Endothelial cell of umbilical vein (primary cell): ENCODE results near the gene GDF2. TPM values are rescaled to one million over a fixed set of nuclear protein-coding genes. Genes with fewer than 3 reads are reported as not detected.

ENCODE experiments used
- BruUV-seq: library from RNA; stranded (reverse); fragments of 400-500 nt; replicated peaks from 2 replicates; lab custom pipeline; 2021; lab: Mats Ljungman, UMichigan
- CTCF ChIA-PET: fragments of 300-600, 350-600 bp; sonication (Branson Sonifier 250); formaldehyde crosslinking; loops from one replicate; lab custom pipeline; 2021; ENCODE audit warnings: antibody characterized with exemption, inconsistent platforms; lab: Charles Lee
- POLR2A ChIA-PET: fragments of 300-600, 350-600 bp; sonication (Branson Sonifier 250); formaldehyde crosslinking; loops from one replicate; lab custom pipeline; 2021; ENCODE audit warnings: antibody characterized with exemption, inconsistent platforms; lab: Charles Lee
- DNase-seq: peaks from one replicate; pipeline ENCODE4 v3.0.0-alpha.2; 2011; ENCODE audit warnings: low read depth, low spot score
- FAIRE-seq: peaks from 2 replicates; lab custom pipeline; 2011; peaks lifted over from hg19 to GRCh38; lab: Jason Lieb, UNC
- H2AFZ ChIP-seq: 2 replicates; pipeline ENCODE4 v1.6.0; 2012; ENCODE audit warnings: low read depth, low read length, control low read depth, inconsistent platforms
- H3K27ac ChIP-seq: 2 replicates; pipeline ENCODE4 v1.5.1; 2011; ENCODE audit warnings: low read depth, mild to moderate bottlenecking, control low read depth, low read length, moderate library complexity; ENCODE audit not compliant: insufficient read depth
- H3K27me3 ChIP-seq, 2 experiments: 2 replicates each; pipeline versions ENCODE4 v1.6.0 to v1.6.1; 2011; ENCODE audit warnings: low read length in 2 of 2, mixed read lengths in 1 of 2; ENCODE audit not compliant: control insufficient read depth in 2 of 2, insufficient read depth in 2 of 2
- H3K36me3 ChIP-seq, 2 experiments: 2 replicates in 1 of 2; 3 replicates in 1 of 2; pipeline ENCODE4 v1.5.1; 2011; ENCODE audit warnings: low read length in 2 of 2, mild to moderate bottlenecking in 1 of 2, moderate library complexity in 1 of 2; ENCODE audit not compliant: control insufficient read depth in 2 of 2, insufficient read depth in 2 of 2; ENCODE audit errors: extremely low read depth in 1 of 2
- H3K4me1 ChIP-seq: 3 replicates; pipeline ENCODE4 v1.5.1; 2011; ENCODE audit warnings: mild to moderate bottlenecking, low read length; ENCODE audit not compliant: control insufficient read depth, insufficient read depth; ENCODE audit errors: extremely low read depth
- H3K4me2 ChIP-seq: 2 replicates; pipeline ENCODE4 v1.6.1; 2011; ENCODE audit warnings: low read length, control low read depth, mixed read lengths; ENCODE audit not compliant: insufficient read depth
- H3K4me3 ChIP-seq, 3 experiments: fragments of 200-600 bp in 1 of 3; sonication (generic), shearing (Covaris generic) in 1 of 3; replicated peaks in 1 of 3; 2 replicates each; pipeline ENCODE4 v1.5.1; 2011 to 2016; ENCODE audit warnings: control low read depth in 3 of 3, low read length in 3 of 3, mild to moderate bottlenecking in 2 of 3, inconsistent platforms in 1 of 3, low read depth in 1 of 3, moderate library complexity in 1 of 3; ENCODE audit not compliant: insufficient read depth in 1 of 3
- H3K79me2 ChIP-seq: 2 replicates; pipeline ENCODE4 v1.6.0; 2012; ENCODE audit warnings: low read length, inconsistent platforms; ENCODE audit not compliant: control insufficient read depth, insufficient read depth
- H3K9ac ChIP-seq: replicated peaks from 2 replicates; pipeline ENCODE3; 2011; ENCODE audit warnings: low read length, control low read depth; ENCODE audit not compliant: insufficient read depth; ENCODE audit errors: extremely low read depth
- H3K9me1 ChIP-seq: replicated peaks from 3 replicates; pipeline ENCODE4 v1.6.0; 2011; ENCODE audit warnings: mild to moderate bottlenecking, low read length; ENCODE audit not compliant: control insufficient read depth, insufficient read depth; ENCODE audit errors: extremely low read depth
- H3K9me3 ChIP-seq: replicated peaks from 2 replicates; pipeline ENCODE4 v1.5.1; 2012; ENCODE audit warnings: low read length, inconsistent platforms; ENCODE audit not compliant: control insufficient read depth, insufficient read depth
- H4K20me1 ChIP-seq: replicated peaks from 2 replicates; pipeline ENCODE3; 2011; ENCODE audit warnings: mild to moderate bottlenecking, low read length; ENCODE audit not compliant: control insufficient read depth, insufficient read depth; ENCODE audit errors: extremely low read depth
- CTCF ChIP-seq, 2 donors: IDR thresholded peaks; 1 replicate in 1 of 2; 2 replicates in 1 of 2; pipeline ENCODE4 v1.5.1; 2011; ENCODE audit warnings: low read length in 2 of 2, mild to moderate bottlenecking in 2 of 2, moderate library complexity in 2 of 2, control low read depth in 1 of 2, inconsistent platforms in 1 of 2, low read depth in 1 of 2; ENCODE audit not compliant: insufficient read depth in 1 of 2; ENCODE audit errors: extremely low read depth in 1 of 2
- EZH2 ChIP-seq: IDR thresholded peaks from 2 replicates; pipeline ENCODE4 v1.6.1; 2012; ENCODE audit warnings: borderline replicate concordance, low read depth, mild to moderate bottlenecking, moderate library complexity, low read length, inconsistent platforms; ENCODE audit not compliant: severe bottlenecking
- FOS ChIP-seq: IDR thresholded peaks from 2 replicates; pipeline ENCODE4 v1.6.1; 2011; ENCODE audit warnings: mild to moderate bottlenecking, low read length, moderate library complexity, borderline replicate concordance; ENCODE audit not compliant: insufficient read depth
- GATA2 ChIP-seq: IDR thresholded peaks from 2 replicates; pipeline ENCODE4 v1.7.0; 2011; ENCODE audit warnings: low read depth, mild to moderate bottlenecking, moderate library complexity, mixed read lengths, low read length; ENCODE audit not compliant: insufficient read length, insufficient read depth
- JUN ChIP-seq: IDR thresholded peaks from 2 replicates; pipeline ENCODE4 v1.6.1; 2011; ENCODE audit warnings: borderline replicate concordance, low read depth; ENCODE audit not compliant: insufficient read length, insufficient read depth
- MAX ChIP-seq: IDR thresholded peaks from 2 replicates; pipeline ENCODE4 v1.6.1; 2011; ENCODE audit not compliant: insufficient read depth, insufficient read length
- MYC ChIP-seq: IDR thresholded peaks from one replicate; pipeline ENCODE4 v1.6.1; 2011; ENCODE audit warnings: mild to moderate bottlenecking, low read depth, low read length
- POLR2A ChIP-seq: IDR thresholded peaks from 2 replicates; pipeline ENCODE4 v1.6.1; 2012; ENCODE audit warnings: low read depth, mild to moderate bottlenecking, control low read depth, low read length
- POLR2AphosphoS5 ChIP-seq: IDR thresholded peaks from 2 replicates; pipeline ENCODE4 v1.6.1; 2012; ENCODE audit warnings: low read depth, mild to moderate bottlenecking, control low read depth, low read length, moderate library complexity; ENCODE audit not compliant: insufficient read depth
- dilution Hi-C: fragments of 300-500 bp; cut with MboI; formaldehyde crosslinking; loops from one replicate; pipeline ENCODE4 v1.15.0; 2019; ENCODE audit warnings: low sequenced_read_pairs; ENCODE audit not compliant: extremely low pct_ligation_motif_present
- intact Hi-C: fragments of 100-400 bp; cut with micrococcal nuclease; formaldehyde crosslinking; loops from one replicate; pipeline ENCODE4 v1.10.0; 2022
- polyA plus RNA-seq, 4 experiments: library from polyadenylated mRNA; depleted of rRNA in 3 of 4; stranded (reverse) in 3 of 4; unstranded in 1 of 4; fragments of >200 nt; gene quantifications; 2 replicates each; pipeline versions ENCODE4 v1.2.1 to v1.2.3, GENCODE V29; 2011 to 2012; ENCODE audit warnings: missing spikeins in 1 of 4
- total RNA-seq: library from RNA; stranded (reverse); gene quantifications from 2 replicates; pipeline ENCODE4 v1.2.3, GENCODE V29; 2021

The GDF2 gene
- total and polyA plus RNA-seq, 2 donors (not counting 3 experiments of a cell fraction or from before 2014, with no cell fraction given): not detected

GRCh38 chr10:47326927-47327330 is 4.7 kb downstream of the GDF2 start:
- dilution Hi-C loops (no loop called here), intact Hi-C loops (no loop called here)
- H3K4me2 ChIP-seq: no peak overlapping the region
- no peak for FAIRE-seq
- no peaks in the 10 kb centered on the region for H3K79me2 ChIP-seq
- no peaks in the 10 kb centered on the region for H3K9me1 ChIP-seq
- CTCF ChIA-PET: no interaction called here
- H3K4me3 ChIP-seq: no peak overlapping the region
- peaks cover 2 to 3% of the 10 kb centered on the region in 2 experiments for H3K27me3 ChIP-seq
- no peaks in the 10 kb centered on the region for H3K9me3 ChIP-seq
- BruUV-seq: no TSS peak
- H4K20me1 ChIP-seq: no peaks in the 10 kb centered on the region
- DNase-seq: no peak
- no peaks in the 10 kb centered on the region for H3K4me1 ChIP-seq
- H3K27ac ChIP-seq: no peak overlapping the region
- no peak for TF ChIP-seq POLR2AphosphoS5
- no peak for TF ChIP-seq JUN
- TF ChIP-seq FOS: no peak
- TF ChIP-seq MYC: no peak
- TF ChIP-seq MAX: no peak
- no peak for TF ChIP-seq EZH2
- no peak for TF ChIP-seq CTCF (IDR thresholded peaks at IDR 0.05; ENCODE audit: extremely low read depth in 1 of 2, insufficient read depth in 1 of 2, low read depth in 1 of 2, low read length in 2 of 2)
- TF ChIP-seq POLR2A: no peak
- TF ChIP-seq GATA2: no peak
- POLR2A ChIA-PET: no interaction called here
- no peak overlapping the region for H3K9ac ChIP-seq
- H3K36me3 ChIP-seq: no peaks in the 10 kb centered on the region
- H2AFZ ChIP-seq: no peak overlapping the region
